ENCODE measurements around the gene NR1D1.

The NR1D1 gene

GRCh38 chr17:40101367-40102210, 1.2 kb upstream of the NR1D1 start:
- Histone ChIP-seq H2BK120ac (ENCODE audit: low read depth, low read length) (no peak overlapping the region), H2BK12ac (ENCODE audit: low read length in 2 of 2) (peak overlapping the region; percentile 76 to 79), H2BK5ac (ENCODE audit: low read depth, low read length, poor library complexity, severe bottlenecking) (no peak overlapping the region), H3K27ac (ENCODE audit: low read length, poor library complexity, severe bottlenecking) (peak overlapping the region; percentile 63), H3K9me3 (ENCODE audit: control insufficient read depth, low read length) (no peaks in the 10 kb centered on the region), H3K23ac (ENCODE audit: low read length in 2 of 2) (no peak overlapping the region), H3K18ac (ENCODE audit: low read depth in 1 of 2, low read length in 2 of 2) (peak overlapping the region; percentile 47 to 74), H3K36me3 (ENCODE audit: control insufficient read depth in 1 of 2, insufficient read depth in 2 of 2, low read depth in 1 of 2, low read length in 2 of 2) (peaks cover 10 to 15% of the 10 kb centered on the region in 2 experiments), H3K4ac (ENCODE audit: low read depth in 1 of 2, low read length in 2 of 2) (peak overlapping the region; percentile 63 to 80), H2AFZ (ENCODE audit: low read depth, low read length) (no peak overlapping the region), H3K9ac (ENCODE audit: low read length) (peak overlapping the region; percentile 96), H3K4me2 (ENCODE audit: low read length, poor library complexity, severe bottlenecking) (no peak overlapping the region), H3K27me3 (ENCODE audit: control insufficient read depth in 1 of 2, insufficient read depth in 1 of 2, low read length in 2 of 2) (no peaks in the 10 kb centered on the region), H3K79me1 (replicated peaks; ENCODE audit: low read length, poor library complexity, severe bottlenecking) (peaks cover 16% of the 10 kb centered on the region), H3K4me3 (ENCODE audit: insufficient read depth in 1 of 2, low read depth in 1 of 2, low read length in 2 of 2) (peak overlapping the region in 1 of 2 experiments; percentile 93), H2AK5ac (ENCODE audit: low read length, severe bottlenecking) (peak overlapping the region; percentile 75), H3K14ac (ENCODE audit: low read length in 2 of 2) (no peak overlapping the region), H3K4me1 (ENCODE audit: control insufficient read depth, insufficient read depth, low read depth, low read length) (peaks cover 23% of the 10 kb centered on the region), H4K91ac (ENCODE audit: low read length) (no peak overlapping the region), H2BK15ac (ENCODE audit: low read depth, poor library complexity, severe bottlenecking) (peak overlapping the region; percentile 6), H4K8ac (ENCODE audit: low read length) (no peak overlapping the region)
- WGBS = 81% methylated on average over 12 of the region's 16 CpGs
- peak; percentile 60 for DNase-seq

DNA sequence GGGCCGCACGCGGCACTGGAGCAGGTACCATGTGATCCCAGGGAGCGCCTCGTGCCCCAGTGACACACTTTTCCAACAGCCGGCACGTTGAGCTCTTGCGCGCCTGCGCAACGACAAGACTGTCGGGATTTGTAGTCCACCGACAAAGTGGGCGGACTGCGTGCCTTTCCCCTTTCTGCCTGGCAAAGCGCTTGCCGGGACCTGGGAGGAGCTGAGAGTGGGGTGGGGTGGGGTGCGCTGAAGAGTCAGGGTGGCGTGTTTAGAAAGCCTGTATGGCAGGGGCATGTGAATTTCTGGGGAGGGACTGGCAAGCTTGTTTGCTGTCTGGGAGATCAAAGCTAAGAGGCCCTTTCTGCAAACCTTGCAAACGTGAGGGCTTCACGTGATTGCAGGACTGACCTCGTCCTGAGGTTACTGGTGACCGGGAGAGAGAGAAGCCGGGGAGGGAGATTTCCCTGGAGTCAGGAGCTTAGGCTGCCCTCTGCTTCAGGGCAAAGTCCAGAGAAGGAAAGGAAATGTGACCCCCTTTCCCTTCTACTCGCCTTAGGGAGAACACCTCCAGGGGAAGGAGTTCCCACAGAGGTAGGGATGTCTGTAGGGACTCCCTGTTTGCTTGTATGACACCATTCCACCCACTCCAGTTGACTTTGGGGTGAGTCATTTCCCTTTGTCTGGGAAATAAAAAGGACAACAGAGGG, 429 bp upstream of the NR1D1 start:
- peak overlapping the region; percentile 33 for H2BK15ac ChIP-seq (ENCODE audit: low read depth, poor library complexity, severe bottlenecking)

GRCh38 chr17:40099619-40100418, 570 bp downstream of the NR1D1 start:
- Histone ChIP-seq H2BK12ac (ENCODE audit: low read length in 2 of 2) (peak overlapping the region; percentile 40 to 96), H2BK15ac (ENCODE audit: low read depth, poor library complexity, severe bottlenecking) (peak overlapping the region; percentile 39), H3K9ac (ENCODE audit: low read length) (peak overlapping the region; percentile 96), H4K91ac (ENCODE audit: low read length) (no peak overlapping the region), H3K18ac (ENCODE audit: low read depth in 1 of 2, low read length in 2 of 2) (peak overlapping the region; percentile 6 to 92), H2AFZ (ENCODE audit: low read depth, low read length) (peak overlapping the region; percentile 46), H3K23ac (ENCODE audit: low read length in 2 of 2) (peak overlapping the region in 1 of 2 experiments; percentile 83), H3K27me3 (ENCODE audit: control insufficient read depth in 1 of 2, insufficient read depth in 1 of 2, low read length in 2 of 2) (no peaks in the 10 kb centered on the region), H4K8ac (ENCODE audit: low read length) (no peak overlapping the region), H3K36me3 (ENCODE audit: control insufficient read depth in 1 of 2, insufficient read depth in 2 of 2, low read depth in 1 of 2, low read length in 2 of 2) (peaks cover 27 to 33% of the 10 kb centered on the region in 2 experiments), H2BK5ac (ENCODE audit: low read depth, low read length, poor library complexity, severe bottlenecking) (peak overlapping the region; percentile 31), H2BK120ac (ENCODE audit: low read depth, low read length) (peak overlapping the region; percentile 34), H2AK5ac (ENCODE audit: low read length, severe bottlenecking) (peak overlapping the region; percentile 80), H3K4me3 (ENCODE audit: insufficient read depth in 1 of 2, low read depth in 1 of 2, low read length in 2 of 2) (peak overlapping the region; percentile 61 to 93), H3K4me1 (ENCODE audit: control insufficient read depth, insufficient read depth, low read depth, low read length) (peaks cover 23% of the 10 kb centered on the region), H3K9me3 (ENCODE audit: control insufficient read depth, low read length) (no peaks in the 10 kb centered on the region), H3K14ac (ENCODE audit: low read length in 2 of 2) (peak overlapping the region in 1 of 2 experiments; percentile 96), H3K4me2 (ENCODE audit: low read length, poor library complexity, severe bottlenecking) (peak overlapping the region; percentile 94), H3K27ac (ENCODE audit: low read length, poor library complexity, severe bottlenecking) (peak overlapping the region; percentile 77), H3K79me1 (replicated peaks; ENCODE audit: low read length, poor library complexity, severe bottlenecking) (peaks cover 16% of the 10 kb centered on the region), H3K4ac (ENCODE audit: low read depth in 1 of 2, low read length in 2 of 2) (peak overlapping the region; percentile 9 to 77)
- 13% methylated on average over 20 of the region's 31 CpGs for WGBS
- DNase-seq = no peak

More for the DNA sequence above, 429 bp upstream of the NR1D1 start:
- no peak overlapping the region for H2AK5ac ChIP-seq (ENCODE audit: low read length, severe bottlenecking)
- peaks cover 17 to 23% of the 10 kb centered on the region in 2 experiments for H3K36me3 ChIP-seq (ENCODE audit: control insufficient read depth in 1 of 2, insufficient read depth in 2 of 2, low read depth in 1 of 2, low read length in 2 of 2)
- H3K27ac ChIP-seq (ENCODE audit: low read length, poor library complexity, severe bottlenecking) = peak overlapping the region; percentile 63
- H3K9me3 ChIP-seq (ENCODE audit: control insufficient read depth, low read length) = no peaks in the 10 kb centered on the region
- DNase-seq = peak; percentile 99
- peak overlapping the region; percentile 28 to 94 for H2BK12ac ChIP-seq (ENCODE audit: low read length in 2 of 2)
- H3K27me3 ChIP-seq (ENCODE audit: control insufficient read depth in 1 of 2, insufficient read depth in 1 of 2, low read length in 2 of 2) = no peaks in the 10 kb centered on the region
- peak overlapping the region; percentile 94 for H3K4me2 ChIP-seq (ENCODE audit: low read length, poor library complexity, severe bottlenecking)
- H4K91ac ChIP-seq (ENCODE audit: low read length) = peak overlapping the region; percentile 74
- peak overlapping the region in 1 of 2 experiments; percentile 93 for H3K4me3 ChIP-seq (ENCODE audit: insufficient read depth in 1 of 2, low read depth in 1 of 2, low read length in 2 of 2)
- peak overlapping the region; percentile 18 for H2AFZ ChIP-seq (ENCODE audit: low read depth, low read length)
- H2BK120ac ChIP-seq (ENCODE audit: low read depth, low read length) = peak overlapping the region; percentile 45
- peak overlapping the region in 1 of 2 experiments; percentile 29 for H3K14ac ChIP-seq (ENCODE audit: low read length in 2 of 2)
- peak overlapping the region; percentile 77 for H2BK5ac ChIP-seq (ENCODE audit: low read depth, low read length, poor library complexity, severe bottlenecking)
- H3K4ac ChIP-seq (ENCODE audit: low read depth in 1 of 2, low read length in 2 of 2) = peak overlapping the region; percentile 31 to 89
- peaks cover 23% of the 10 kb centered on the region for H3K4me1 ChIP-seq (ENCODE audit: control insufficient read depth, insufficient read depth, low read depth, low read length)
- peaks cover 16% of the 10 kb centered on the region for H3K79me1 ChIP-seq (replicated peaks; ENCODE audit: low read length, poor library complexity, severe bottlenecking)
- H3K18ac ChIP-seq (ENCODE audit: low read depth in 1 of 2, low read length in 2 of 2) = peak overlapping the region; percentile 60 to 74
- WGBS = under 1% methylated on average over 23 of the region's 25 CpGs
- no peak overlapping the region for H3K23ac ChIP-seq (ENCODE audit: low read length in 2 of 2)
- H3K9ac ChIP-seq (ENCODE audit: low read length) = peak overlapping the region; percentile 96
- H4K8ac ChIP-seq (ENCODE audit: low read length) = peak overlapping the region; percentile 43

Measured in mesenchymal stem cell (in vitro differentiated cells and primary cell).